HFFc6 (cell line): ENCODE data around the gene BTBD1. TPM values are rescaled to one million over a fixed set of nuclear protein-coding genes. Genes with fewer than 3 reads are reported as not detected.

Experiments
- DNase-seq: peaks from one replicate; pipeline ENCODE4 v3.0.0-alpha.2; 2018
- H3K27ac Mint-ChIP-seq: 2 replicates; pipeline ENCODE4 v1.8.0; 2020; ENCODE audit warnings: mild to moderate bottlenecking, mixed read lengths
- H3K27me3 Mint-ChIP-seq: 2 replicates; pipeline ENCODE4 v1.8.0; 2021; ENCODE audit warnings: mild to moderate bottlenecking, moderate library complexity, mixed read lengths; ENCODE audit not compliant: insufficient read depth
- H3K36me3 Mint-ChIP-seq: 2 replicates; pipeline ENCODE4 v1.8.0; 2021; ENCODE audit warnings: low read depth, mixed read lengths
- H3K4me1 Mint-ChIP-seq: 2 replicates; pipeline ENCODE4 v1.8.0; 2020; ENCODE audit warnings: low read depth, mixed read lengths
- H3K4me3 Mint-ChIP-seq: 2 replicates; pipeline ENCODE4 v1.8.0; 2020; ENCODE audit warnings: mild to moderate bottlenecking, moderate library complexity, mixed read lengths
- H3K9me3 Mint-ChIP-seq: 2 replicates; pipeline ENCODE4 v1.8.0; 2020; ENCODE audit warnings: mild to moderate bottlenecking, mixed read lengths
- CTCF ChIP-seq: fragments of 200-600 bp; sonication (generic); IDR thresholded peaks from 2 replicates; pipeline ENCODE4 v1.5.0; 2021; ENCODE audit warnings: antibody characterized with exemption, mild to moderate bottlenecking
- long read RNA-seq: library from polyadenylated mRNA; unstranded; transcript quantifications from one replicate; pipeline ENCODE4 v2.0.0, GENCODE V29; 2019
- total RNA-seq, 6 experiments: library from RNA; stranded (reverse); fragmentation: NEBNext Ultra II Directional; extraction: Animal tissue kit (Norgen Biotek cat#: 25700); gene quantifications; 2 replicates in 1 of 6; 3 replicates in 5 of 6; pipeline ENCODE4 v1.2.3, GENCODE V29; 2021

The BTBD1 gene
- 10 to 100 TPM; 62.2 to 74.8 (median 69.4) TPM for total RNA-seq
- long read RNA-seq, transcript BTBD1-201 (8 exons, 3,297 nt), result major isoform, 61 of 78 reads
- long read RNA-seq, partial matches to known transcripts, result 7 of 78 reads
- long read RNA-seq, other reads (novel, unspliced or antisense), result 10 of 78 reads

GRCh38 chr15:83066734-83067637 is at the start of gene BTBD1:
Gene BTBD1 (minus strand): TSS chr15:83067252. CDS start chr15:83067151, 101 bp downstream.
- Mint-ChIP-seq H3K4me3 (peak within 1 kb of the TSS; percentile 68), H3K36me3 (peaks cover 21% of the 10 kb centered on the region), H3K27ac (peak within 1 kb of the TSS; percentile 85), H3K9me3 (peaks cover 6% of the 10 kb centered on the region), H3K27me3 (no peaks in the 10 kb centered on the region; the same call in 1 of the 2 replicates), H3K4me1 (peaks cover 28% of the 10 kb centered on the region)
- peak; percentile 59 for TF ChIP-seq CTCF
- peak; percentile 95 for DNase-seq

DNA sequence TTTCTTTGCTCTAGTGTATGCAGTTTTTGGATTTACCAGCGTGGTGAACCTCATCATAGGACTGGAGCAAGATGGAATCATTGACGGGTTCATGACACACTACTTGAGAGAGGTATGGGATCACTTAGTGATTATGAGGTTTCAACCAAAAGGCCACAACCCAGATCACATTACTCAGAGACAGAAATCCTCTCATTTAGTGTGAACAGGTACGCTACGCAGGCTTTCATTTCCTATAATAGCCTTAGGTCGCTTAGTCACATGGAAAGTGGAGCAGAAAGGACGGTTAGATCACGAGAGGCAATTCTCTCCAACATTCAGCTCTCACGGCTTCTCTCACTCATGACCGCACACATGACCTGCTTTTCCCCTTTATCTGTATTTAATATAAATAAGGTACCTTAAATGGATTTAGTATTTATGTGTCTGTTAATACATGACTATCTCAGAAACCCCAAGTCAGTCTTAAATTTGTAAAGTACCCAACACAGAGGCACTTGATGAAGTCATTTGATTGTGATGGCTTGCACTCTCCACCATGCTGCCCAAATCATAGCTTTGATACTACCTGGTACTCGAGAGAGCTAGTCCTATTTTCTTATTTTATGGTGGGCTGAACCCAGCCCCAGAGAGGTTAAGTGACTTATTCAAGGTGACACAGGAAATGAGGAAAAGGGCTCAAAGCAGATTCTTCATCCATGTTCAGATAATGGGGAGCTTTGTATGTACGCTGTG is 48.9 kb upstream of the BTBD1 start:
- H3K27ac Mint-ChIP-seq, result no peak overlapping the region
- peaks cover 23% of the 10 kb centered on the region for H3K4me1 Mint-ChIP-seq

DNA sequence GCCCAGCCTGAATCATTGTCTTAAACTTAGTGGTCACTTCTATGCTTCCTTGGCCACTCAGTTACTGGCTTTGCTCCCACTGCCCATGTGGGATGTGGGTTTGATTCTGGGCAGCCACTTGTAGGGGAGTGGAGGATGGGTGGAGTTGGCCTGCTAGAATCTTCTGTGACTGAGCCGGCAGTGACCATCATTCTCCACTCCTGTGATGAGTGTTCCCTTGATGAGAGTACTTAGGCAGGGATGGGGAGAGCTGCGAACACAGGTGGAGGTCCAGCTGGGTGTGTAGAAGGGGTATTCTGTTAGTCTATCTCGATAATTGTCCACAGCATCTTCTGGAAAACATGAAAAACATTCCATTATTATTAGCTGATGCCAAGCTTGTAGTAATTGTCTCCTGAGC is 48.4 kb upstream of the BTBD1 start:
- DNase-seq, result no peak
- Mint-ChIP-seq H3K4me3 (no peak overlapping the region), H3K4me1 (peaks cover 23% of the 10 kb centered on the region), H3K27ac (no peak overlapping the region), H3K27me3 (peaks cover 6% of the 10 kb centered on the region; the same call in 1 of the 2 replicates), H3K36me3 (peaks cover 6% of the 10 kb centered on the region; the same call in 1 of the 2 replicates), H3K9me3 (peaks cover 3% of the 10 kb centered on the region; the same call in 1 of the 2 replicates)
- TF ChIP-seq CTCF, result no peak

More for the DNA sequence above, 48.9 kb upstream of the BTBD1 start:
- DNase-seq, result no peak
- Mint-ChIP-seq H3K4me3 (no peak overlapping the region), H3K9me3 (peaks cover 2% of the 10 kb centered on the region; the same call in 1 of the 2 replicates), H3K27me3 (peaks cover 4% of the 10 kb centered on the region; the same call in 1 of the 2 replicates), H3K36me3 (peaks cover 5% of the 10 kb centered on the region; the same call in 1 of the 2 replicates)
- no peak for TF ChIP-seq CTCF

GRCh38 chr15:83114856-83115255 is 47.8 kb upstream of the BTBD1 start:
- DNase-seq, result no peak
- Mint-ChIP-seq H3K9me3 (peaks cover 3% of the 10 kb centered on the region; the same call in 1 of the 2 replicates), H3K36me3 (peaks cover 6% of the 10 kb centered on the region; the same call in 1 of the 2 replicates), H3K4me3 (no peak overlapping the region), H3K4me1 (peaks cover 23% of the 10 kb centered on the region), H3K27me3 (peaks cover 12% of the 10 kb centered on the region; the same call in 1 of the 2 replicates), H3K27ac (no peak overlapping the region)
- TF ChIP-seq CTCF, result no peak
